HCT116 (cell line): ENCODE results near the gene ATF7.

Experiments used
- CEBPB ChIP-seq: IDR thresholded peaks from 2 replicates; pipeline ENCODE4 v1.6.1; 2012; ENCODE audit warnings: low read depth
- EZH2 ChIP-seq: fragments of 200-600 bp; sonication (generic); IDR thresholded peaks from 2 replicates; pipeline ENCODE4 v1.6.1; 2017; ENCODE audit warnings: antibody characterized with exemption, mixed run types
- EZH2phosphoT487 ChIP-seq: fragments of 200-600 bp; IDR thresholded peaks from 2 replicates; pipeline ENCODE4 v1.6.1; 2018; ENCODE audit warnings: antibody characterized with exemption, borderline replicate concordance
- RAD21 ChIP-seq: IDR thresholded peaks from 2 replicates; pipeline ENCODE4 v1.6.1; 2012; ENCODE audit warnings: low read depth, mild to moderate bottlenecking
- YY1 ChIP-seq: IDR thresholded peaks from 2 replicates; pipeline ENCODE4 v1.6.1; 2011; ENCODE audit warnings: low read length, low read depth, moderate library complexity, mild to moderate bottlenecking; ENCODE audit not compliant: insufficient replicate concordance; ENCODE audit errors: extremely low read depth
- TF ChIP-seq, protein P1 (sequence below), 3 experiments: fragments of 200-600 bp in 1 of 3; sonication (generic) in 1 of 3; IDR thresholded peaks in 2 of 3; conservative IDR thresholded peaks in 1 of 3; 2 replicates each; pipeline ENCODE4 v1.5.1; 2012 to 2017; ENCODE audit warnings: low read depth in 2 of 3, low read length in 2 of 3, antibody characterized with exemption in 1 of 3, borderline replicate concordance in 1 of 3, control low read depth in 1 of 3, mild to moderate bottlenecking in 1 of 3, mixed read lengths in 1 of 3, mixed run types in 1 of 3, moderate library complexity in 1 of 3; ENCODE audit not compliant: insufficient read depth in 1 of 3
- TF ChIP-seq, protein P2 (sequence below): IDR thresholded peaks from 2 replicates; pipeline ENCODE4 v1.6.1; 2012; ENCODE audit warnings: low read depth

DNA sequence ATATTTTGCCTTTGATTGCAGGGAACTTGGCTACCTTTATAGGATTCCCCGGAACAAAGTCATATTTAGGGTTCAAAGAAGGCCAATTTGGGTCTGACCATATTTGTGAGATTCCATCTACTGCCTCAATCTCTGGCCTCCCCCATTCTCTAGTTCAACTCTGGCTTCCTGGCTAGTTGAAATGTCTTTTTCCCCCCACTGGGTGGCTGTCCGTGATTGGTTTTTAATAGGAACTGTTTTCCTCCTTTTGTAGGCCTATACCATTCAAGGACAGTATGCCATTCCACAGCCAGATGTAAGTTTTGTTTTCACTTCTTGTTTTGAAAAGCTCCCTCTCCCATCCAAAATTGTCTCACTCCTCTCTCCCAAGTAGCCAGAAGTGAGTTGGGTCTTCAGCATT is 160.5 kb downstream of the ATF7 start:
- TF ChIP-seq, protein P1, sequence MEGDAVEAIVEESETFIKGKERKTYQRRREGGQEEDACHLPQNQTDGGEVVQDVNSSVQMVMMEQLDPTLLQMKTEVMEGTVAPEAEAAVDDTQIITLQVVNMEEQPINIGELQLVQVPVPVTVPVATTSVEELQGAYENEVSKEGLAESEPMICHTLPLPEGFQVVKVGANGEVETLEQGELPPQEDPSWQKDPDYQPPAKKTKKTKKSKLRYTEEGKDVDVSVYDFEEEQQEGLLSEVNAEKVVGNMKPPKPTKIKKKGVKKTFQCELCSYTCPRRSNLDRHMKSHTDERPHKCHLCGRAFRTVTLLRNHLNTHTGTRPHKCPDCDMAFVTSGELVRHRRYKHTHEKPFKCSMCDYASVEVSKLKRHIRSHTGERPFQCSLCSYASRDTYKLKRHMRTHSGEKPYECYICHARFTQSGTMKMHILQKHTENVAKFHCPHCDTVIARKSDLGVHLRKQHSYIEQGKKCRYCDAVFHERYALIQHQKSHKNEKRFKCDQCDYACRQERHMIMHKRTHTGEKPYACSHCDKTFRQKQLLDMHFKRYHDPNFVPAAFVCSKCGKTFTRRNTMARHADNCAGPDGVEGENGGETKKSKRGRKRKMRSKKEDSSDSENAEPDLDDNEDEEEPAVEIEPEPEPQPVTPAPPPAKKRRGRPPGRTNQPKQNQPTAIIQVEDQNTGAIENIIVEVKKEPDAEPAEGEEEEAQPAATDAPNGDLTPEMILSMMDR (IDR thresholded peaks at IDR 0.05 in 2 of 3, conservative IDR thresholded peaks at IDR 0.05 in 1 of 3; ENCODE audit: borderline replicate concordance in 1 of 3, insufficient read depth in 1 of 3, low read depth in 2 of 3, low read length in 2 of 3), result no peak
- TF ChIP-seq YY1 (no peak), EZH2phosphoT487 (no peak), RAD21 (no peak), EZH2 (no peak), CEBPB (no peak)
- TF ChIP-seq, protein P2, sequence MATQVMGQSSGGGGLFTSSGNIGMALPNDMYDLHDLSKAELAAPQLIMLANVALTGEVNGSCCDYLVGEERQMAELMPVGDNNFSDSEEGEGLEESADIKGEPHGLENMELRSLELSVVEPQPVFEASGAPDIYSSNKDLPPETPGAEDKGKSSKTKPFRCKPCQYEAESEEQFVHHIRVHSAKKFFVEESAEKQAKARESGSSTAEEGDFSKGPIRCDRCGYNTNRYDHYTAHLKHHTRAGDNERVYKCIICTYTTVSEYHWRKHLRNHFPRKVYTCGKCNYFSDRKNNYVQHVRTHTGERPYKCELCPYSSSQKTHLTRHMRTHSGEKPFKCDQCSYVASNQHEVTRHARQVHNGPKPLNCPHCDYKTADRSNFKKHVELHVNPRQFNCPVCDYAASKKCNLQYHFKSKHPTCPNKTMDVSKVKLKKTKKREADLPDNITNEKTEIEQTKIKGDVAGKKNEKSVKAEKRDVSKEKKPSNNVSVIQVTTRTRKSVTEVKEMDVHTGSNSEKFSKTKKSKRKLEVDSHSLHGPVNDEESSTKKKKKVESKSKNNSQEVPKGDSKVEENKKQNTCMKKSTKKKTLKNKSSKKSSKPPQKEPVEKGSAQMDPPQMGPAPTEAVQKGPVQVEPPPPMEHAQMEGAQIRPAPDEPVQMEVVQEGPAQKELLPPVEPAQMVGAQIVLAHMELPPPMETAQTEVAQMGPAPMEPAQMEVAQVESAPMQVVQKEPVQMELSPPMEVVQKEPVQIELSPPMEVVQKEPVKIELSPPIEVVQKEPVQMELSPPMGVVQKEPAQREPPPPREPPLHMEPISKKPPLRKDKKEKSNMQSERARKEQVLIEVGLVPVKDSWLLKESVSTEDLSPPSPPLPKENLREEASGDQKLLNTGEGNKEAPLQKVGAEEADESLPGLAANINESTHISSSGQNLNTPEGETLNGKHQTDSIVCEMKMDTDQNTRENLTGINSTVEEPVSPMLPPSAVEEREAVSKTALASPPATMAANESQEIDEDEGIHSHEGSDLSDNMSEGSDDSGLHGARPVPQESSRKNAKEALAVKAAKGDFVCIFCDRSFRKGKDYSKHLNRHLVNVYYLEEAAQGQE, result no peak
